GM19238 (cell line): ENCODE data around the gene ADARB2.

ENCODE experiments used
- DNase-seq: peaks from one replicate; pipeline ENCODE4 v3.0.0; 2011; ENCODE audit warnings: low spot score; ENCODE audit not compliant: insufficient read length

Gene ADARB2

GRCh38 chr10:1643908-1644179 is 93.5 kb downstream of the ADARB2 start:
- DNase-seq: no peak

- peak; percentile 40 for DNase-seq
Observed at GRCh38 chr10:1643161-1643907, 94.0 kb downstream of the ADARB2 start.

GRCh38 chr10:1642600-1643160 is 94.6 kb downstream of the ADARB2 start:
- no peak for DNase-seq

- no peak for DNase-seq
Observed at GRCh38 chr10:1641402-1641801, 95.9 kb downstream of the ADARB2 start.

GRCh38 chr10:1638889-1639419 is 98.4 kb downstream of the ADARB2 start:
- no peak for DNase-seq

GRCh38 chr10:1635340-1635739 is 102.0 kb downstream of the ADARB2 start:
- no peak for DNase-seq

GRCh38 chr10:1634239-1634638 is 103.1 kb downstream of the ADARB2 start:
- DNase-seq: no peak

GRCh38 chr10:1633783-1634182 is 103.5 kb downstream of the ADARB2 start:
- DNase-seq: no peak

- no peak for DNase-seq
Observed at GRCh38 chr10:1632596-1632995, 104.7 kb downstream of the ADARB2 start.

GRCh38 chr10:1632141-1632540 is 105.2 kb downstream of the ADARB2 start:
- DNase-seq: no peak

GRCh38 chr10:1631282-1631681 is 106.0 kb downstream of the ADARB2 start:
- DNase-seq: no peak

- no peak for DNase-seq
Observed at GRCh38 chr10:1630304-1630703, 107.0 kb downstream of the ADARB2 start.

GRCh38 chr10:1629326-1630198 is 107.8 kb downstream of the ADARB2 start:
- no peak for DNase-seq

- DNase-seq: no peak
Observed at GRCh38 chr10:1628757-1629156, 108.6 kb downstream of the ADARB2 start.

GRCh38 chr10:1627945-1628344 is 109.4 kb downstream of the ADARB2 start:
- no peak for DNase-seq

GRCh38 chr10:1626835-1627234 is 110.5 kb downstream of the ADARB2 start:
- no peak for DNase-seq

GRCh38 chr10:1626410-1626809 is 110.9 kb downstream of the ADARB2 start:
- DNase-seq: no peak

- DNase-seq: no peak
Observed at GRCh38 chr10:1625731-1626130, 111.6 kb downstream of the ADARB2 start.

GRCh38 chr10:1625079-1625478 is 112.2 kb downstream of the ADARB2 start:
- no peak for DNase-seq

GRCh38 chr10:1624240-1624639 is 113.1 kb downstream of the ADARB2 start:
- DNase-seq: no peak

- DNase-seq: no peak
Observed at GRCh38 chr10:1620803-1621202, 116.5 kb downstream of the ADARB2 start.
